PC-9 (cell line): Measurements from ENCODE around the gene CLDND1.

ENCODE experiments used
- EZH2 ChIP-seq: fragments of 200-600 bp; sonication (generic); IDR thresholded peaks from 2 replicates; pipeline ENCODE4 v1.8.0; 2017; ENCODE audit warnings: antibody characterized with exemption, low read depth
- TF ChIP-seq, protein P1 (sequence below): fragments of 200-600 bp; sonication (generic); conservative IDR thresholded peaks from 2 replicates; pipeline ENCODE4 v1.6.1; 2017; ENCODE audit warnings: mixed run types, antibody characterized with exemption, mild to moderate bottlenecking, moderate library complexity

DNA sequence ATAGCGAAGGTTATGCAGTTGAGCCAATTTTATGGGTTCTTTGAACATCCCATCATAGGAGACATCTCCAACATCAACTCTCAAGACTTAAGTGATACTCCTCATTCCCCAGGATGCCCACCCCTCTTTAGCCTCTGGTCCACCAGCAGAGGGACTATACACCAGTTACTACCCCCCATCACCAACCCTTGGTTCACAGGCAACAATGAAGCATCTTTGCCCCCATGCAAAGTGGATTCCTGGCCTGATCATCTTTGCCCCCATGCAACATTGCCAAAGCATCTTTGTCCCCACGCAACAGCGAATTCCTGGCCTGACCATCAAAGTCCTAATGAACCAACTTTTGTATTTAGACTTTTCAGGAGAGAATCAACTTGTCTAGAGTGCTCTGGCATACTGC lies 28.1 kb upstream of the CLDND1 start:
- TF ChIP-seq, protein P1, sequence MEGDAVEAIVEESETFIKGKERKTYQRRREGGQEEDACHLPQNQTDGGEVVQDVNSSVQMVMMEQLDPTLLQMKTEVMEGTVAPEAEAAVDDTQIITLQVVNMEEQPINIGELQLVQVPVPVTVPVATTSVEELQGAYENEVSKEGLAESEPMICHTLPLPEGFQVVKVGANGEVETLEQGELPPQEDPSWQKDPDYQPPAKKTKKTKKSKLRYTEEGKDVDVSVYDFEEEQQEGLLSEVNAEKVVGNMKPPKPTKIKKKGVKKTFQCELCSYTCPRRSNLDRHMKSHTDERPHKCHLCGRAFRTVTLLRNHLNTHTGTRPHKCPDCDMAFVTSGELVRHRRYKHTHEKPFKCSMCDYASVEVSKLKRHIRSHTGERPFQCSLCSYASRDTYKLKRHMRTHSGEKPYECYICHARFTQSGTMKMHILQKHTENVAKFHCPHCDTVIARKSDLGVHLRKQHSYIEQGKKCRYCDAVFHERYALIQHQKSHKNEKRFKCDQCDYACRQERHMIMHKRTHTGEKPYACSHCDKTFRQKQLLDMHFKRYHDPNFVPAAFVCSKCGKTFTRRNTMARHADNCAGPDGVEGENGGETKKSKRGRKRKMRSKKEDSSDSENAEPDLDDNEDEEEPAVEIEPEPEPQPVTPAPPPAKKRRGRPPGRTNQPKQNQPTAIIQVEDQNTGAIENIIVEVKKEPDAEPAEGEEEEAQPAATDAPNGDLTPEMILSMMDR, result no peak
- TF ChIP-seq EZH2, result no peak
